NCI-H1105 (cell line): ENCODE data around the gene ZNF529.

Source experiments
- DNase-seq: peaks from one replicate; lab custom pipeline; 2025; lab: John Stamatoyannopoulos, UW

ZNF529 gene

DNA sequence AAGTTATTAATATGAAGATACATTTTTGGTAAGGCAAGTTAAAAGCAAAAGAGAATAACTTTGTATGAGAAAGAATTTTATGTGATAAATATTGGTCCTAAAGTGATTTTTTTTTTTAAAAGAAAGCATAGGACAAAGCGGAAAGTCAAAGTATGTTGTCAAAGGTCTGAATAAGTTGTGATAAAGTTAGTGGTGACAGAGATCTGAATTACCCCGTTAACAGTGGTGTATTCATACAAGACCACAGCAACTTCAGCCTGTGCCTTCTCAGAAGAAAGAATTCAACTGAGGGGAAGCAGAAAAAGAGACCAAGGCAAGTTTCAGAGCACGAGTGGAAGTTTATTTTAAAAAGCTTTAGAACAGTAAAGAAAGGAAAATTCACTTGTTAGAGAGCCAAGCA is 64.8 kb downstream of the ZNF529 start:
- DNase-seq: no peak

DNA sequence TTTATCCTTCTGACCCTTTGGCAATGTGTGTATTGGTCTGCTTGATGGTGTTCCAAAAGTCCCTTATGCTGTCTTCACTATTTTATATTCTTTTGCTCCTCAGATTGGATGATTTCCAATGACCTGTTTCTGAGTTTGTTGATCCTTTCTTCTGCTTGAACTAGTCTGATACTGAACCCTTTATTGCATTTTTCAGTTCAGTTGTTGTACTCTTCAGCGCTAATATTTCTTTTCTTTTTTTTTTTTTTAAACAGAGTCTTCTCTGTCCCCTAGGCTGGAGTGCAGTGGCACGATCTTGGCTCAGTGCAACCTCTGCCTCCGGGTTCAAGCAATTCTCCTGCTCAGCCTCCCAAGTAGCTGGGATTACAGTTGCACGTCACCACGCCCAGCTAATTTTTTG is 71.1 kb downstream of the ZNF529 start:
- no peak for DNase-seq

DNA sequence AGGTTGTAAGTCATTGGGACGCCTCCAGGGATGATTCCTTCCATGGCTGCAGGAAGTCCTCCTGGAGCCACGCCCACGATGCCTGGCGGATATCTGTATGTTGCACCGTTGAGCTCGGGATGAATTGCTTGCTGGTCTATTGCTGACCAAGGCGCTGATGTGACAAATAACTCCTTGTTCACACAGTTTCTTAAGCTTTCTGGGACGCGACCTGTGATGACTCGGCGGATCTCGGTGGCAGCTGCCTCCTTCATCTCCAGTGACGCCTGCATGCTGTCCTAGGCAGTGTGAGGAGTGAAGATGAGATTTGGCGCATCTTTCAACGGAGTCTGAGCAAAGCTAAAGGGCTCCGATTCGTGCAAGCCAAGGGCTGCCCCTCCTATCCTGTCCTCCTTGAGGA is 76.1 kb downstream of the ZNF529 start:
- no peak for DNase-seq
